Measurements from ENCODE around the gene CHST11.

DNA sequence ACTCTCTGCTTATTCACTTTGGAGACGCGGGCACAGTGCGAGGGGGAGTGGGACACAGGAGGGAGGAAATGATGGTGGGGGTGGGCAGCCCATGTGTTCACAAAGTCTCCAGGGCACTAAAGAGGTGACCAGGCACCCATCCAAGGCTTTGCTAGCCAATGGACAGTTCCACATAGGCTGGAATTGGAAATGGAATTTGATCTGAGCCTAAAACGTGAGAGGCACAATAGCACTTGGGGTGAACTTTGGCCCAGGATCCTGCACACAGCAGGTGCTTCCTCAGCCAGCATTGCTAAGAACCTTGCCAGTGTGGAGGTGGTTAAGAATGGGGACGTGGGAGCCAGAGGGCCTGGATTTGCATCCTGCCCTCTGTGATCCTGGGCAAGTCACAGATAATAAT is 193.8 kb downstream of the CHST11 start:
- no peak for TF ChIP-seq CTCF (IDR thresholded peaks at IDR 0.05; ENCODE audit: low read depth, low read length, poor library complexity, severe bottlenecking)
- TF ChIP-seq EZH2phosphoT487 (IDR thresholded peaks at IDR 0.05; ENCODE audit: borderline replicate concordance, low read length): no peak

All from DOHH2 (cell line).